WERI-Rb-1 (cell line): ENCODE measurements around the gene C1QL2.

Experiments
- DNase-seq: peaks from one replicate; pipeline ENCODE4 v3.0.0-alpha.2; 2020
- H3K27ac ChIP-seq: fragments of 250-450 bp; sonication (Bioruptor Pico); 2 replicates; pipeline ENCODE4 v1.5.1; 2020; ENCODE audit warnings: mild to moderate bottlenecking, moderate library complexity
- H3K27me3 ChIP-seq: fragments of 250-450 bp; sonication (Bioruptor Pico); 2 replicates; pipeline ENCODE4 v1.5.1; 2021; ENCODE audit warnings: mild to moderate bottlenecking, low read depth, moderate library complexity; ENCODE audit not compliant: insufficient read depth, severe bottlenecking
- H3K36me3 ChIP-seq: fragments of 250-450 bp; sonication (Bioruptor Pico); 2 replicates; pipeline ENCODE4 v1.5.1; 2020; ENCODE audit warnings: mild to moderate bottlenecking, moderate library complexity
- H3K4me3 ChIP-seq: 2 replicates; pipeline ENCODE4 v1.5.1; 2011; ENCODE audit warnings: low read depth, mild to moderate bottlenecking, control low read depth, low read length
- H3K9me3 ChIP-seq: fragments of 250-450 bp; sonication (Bioruptor Pico); 2 replicates; pipeline ENCODE4 v1.5.1; 2021; ENCODE audit warnings: mild to moderate bottlenecking, moderate library complexity; ENCODE audit not compliant: severe bottlenecking
- CTCF ChIP-seq: IDR thresholded peaks from 2 replicates; pipeline ENCODE4 v1.5.1; 2011; ENCODE audit warnings: low read depth, mild to moderate bottlenecking, control low read depth, inconsistent platforms, low read length

Gene C1QL2

GRCh38 chr2:119184512-119184911 lies 26.0 kb upstream of the C1QL2 start:
- Histone ChIP-seq H3K4me3 (no peak overlapping the region), H3K27me3 (no peaks in the 10 kb centered on the region), H3K27ac (no peak overlapping the region), H3K36me3 (no peaks in the 10 kb centered on the region), H3K9me3 (no peaks in the 10 kb centered on the region)
- TF ChIP-seq CTCF = no peak
- no peak for DNase-seq

- Histone ChIP-seq H3K27ac (no peak overlapping the region), H3K9me3 (no peaks in the 10 kb centered on the region), H3K36me3 (no peaks in the 10 kb centered on the region), H3K4me3 (no peak overlapping the region), H3K27me3 (no peaks in the 10 kb centered on the region)
- no peak for DNase-seq
- TF ChIP-seq CTCF = no peak
Observed at GRCh38 chr2:119181791-119182445, 23.4 kb upstream of the C1QL2 start.

GRCh38 chr2:119181391-119181790 lies 22.8 kb upstream of the C1QL2 start:
- H3K27me3 ChIP-seq = no peaks in the 10 kb centered on the region
- H3K27ac ChIP-seq = no peak overlapping the region
- DNase-seq = no peak
- no peaks in the 10 kb centered on the region for H3K9me3 ChIP-seq
- TF ChIP-seq CTCF = no peak
- no peak overlapping the region for H3K4me3 ChIP-seq
- no peaks in the 10 kb centered on the region for H3K36me3 ChIP-seq

GRCh38 chr2:119180892-119181291 lies 22.3 kb upstream of the C1QL2 start:
- H3K27ac ChIP-seq = no peak overlapping the region
- no peak overlapping the region for H3K4me3 ChIP-seq
- H3K36me3 ChIP-seq = no peaks in the 10 kb centered on the region
- no peak for TF ChIP-seq CTCF
- DNase-seq = no peak
- no peaks in the 10 kb centered on the region for H3K9me3 ChIP-seq
- no peaks in the 10 kb centered on the region for H3K27me3 ChIP-seq

- H3K27ac ChIP-seq = no peak overlapping the region
- H3K36me3 ChIP-seq = no peaks in the 10 kb centered on the region
- TF ChIP-seq CTCF = no peak
- H3K9me3 ChIP-seq = no peaks in the 10 kb centered on the region
- no peak for DNase-seq
- no peaks in the 10 kb centered on the region for H3K27me3 ChIP-seq
- no peak overlapping the region for H3K4me3 ChIP-seq
Observed at GRCh38 chr2:119179991-119180390, 21.4 kb upstream of the C1QL2 start.

GRCh38 chr2:119179202-119179601 lies 20.7 kb upstream of the C1QL2 start:
- DNase-seq = no peak
- no peak overlapping the region for H3K27ac ChIP-seq

More at GRCh38 chr2:119179202-119179601, 20.7 kb upstream of the C1QL2 start:
- H3K27me3 ChIP-seq = no peaks in the 10 kb centered on the region
- no peak for TF ChIP-seq CTCF
- no peak overlapping the region for H3K4me3 ChIP-seq
- no peaks in the 10 kb centered on the region for H3K36me3 ChIP-seq
- H3K9me3 ChIP-seq = no peaks in the 10 kb centered on the region
